HG02610 (cell line): ENCODE data around the gene STRN3.
A peak's percentile ranks its signal among the peaks of the same experiment; 100 is the strongest.
"Not testable (repeated sequence)": the region's sequence is repeated elsewhere in the genome, so short reads cannot be mapped to it uniquely, and the experiment has no call there.

ENCODE experiments used
- ATAC-seq: cut with Tn5 transposase; IDR thresholded peaks from one replicate; pipeline ENCODE4 v1.9.1; 2021; ENCODE audit warnings: mild to moderate bottlenecking, moderate library complexity; ENCODE audit not compliant: unreplicated experiment

The STRN3 gene

GRCh38 chr14:31003284-31003683, 22.9 kb downstream of the STRN3 start:
- no peak for ATAC-seq

GRCh38 chr14:31001339-31001658, 24.9 kb downstream of the STRN3 start:
- ATAC-seq, result no peak

GRCh38 chr14:31000629-31001338, 25.4 kb downstream of the STRN3 start:
- ATAC-seq, result no peak

GRCh38 chr14:30999038-30999773, 27.0 kb downstream of the STRN3 start:
- ATAC-seq, result no peak

GRCh38 chr14:30998100-30998706, 28.0 kb downstream of the STRN3 start:
- no peak for ATAC-seq

GRCh38 chr14:30996892-30997659, 29.1 kb downstream of the STRN3 start:
- no peak for ATAC-seq

- ATAC-seq, result no peak
These were observed 30.5 kb downstream of the STRN3 start for GRCh38 chr14:30995689-30996088.

GRCh38 chr14:30994681-30995620, 31.2 kb downstream of the STRN3 start:
- peak; percentile 71 for ATAC-seq

GRCh38 chr14:30993071-30993470, 33.1 kb downstream of the STRN3 start:
- no peak for ATAC-seq

GRCh38 chr14:30991408-30991807, 34.8 kb downstream of the STRN3 start:
- no peak for ATAC-seq

GRCh38 chr14:30990770-30991169, 35.4 kb downstream of the STRN3 start:
- ATAC-seq, result no peak

GRCh38 chr14:30988509-30988908, 37.7 kb downstream of the STRN3 start:
- no peak for ATAC-seq

- no peak for ATAC-seq
These were observed 40.4 kb downstream of the STRN3 start for GRCh38 chr14:30985796-30986195.

- ATAC-seq, result no peak
These were observed 42.3 kb downstream of the STRN3 start for GRCh38 chr14:30983858-30984257.

GRCh38 chr14:30982533-30982932, 43.6 kb downstream of the STRN3 start:
- ATAC-seq, result no peak

GRCh38 chr14:30980980-30981379, 45.2 kb downstream of the STRN3 start:
- no peak for ATAC-seq

GRCh38 chr14:30980106-30980704, 46.0 kb downstream of the STRN3 start:
- not testable (repeated sequence) for ATAC-seq

GRCh38 chr14:30977752-30978151, 48.4 kb downstream of the STRN3 start:
- no peak for ATAC-seq

- no peak for ATAC-seq
These were observed 51.6 kb downstream of the STRN3 start for GRCh38 chr14:30974628-30975027.
